ENCODE results near the gene FSTL3.

- TF ChIP-seq CTCF (IDR thresholded peaks at IDR 0.05) (no peak), POLR2A (IDR thresholded peaks at IDR 0.05) (no peak)
Measured at GRCh38 chr19:718251-718951, 42.2 kb downstream of the FSTL3 start.
